Hepatocyte (in vitro differentiated cells): Measurements from ENCODE around the gene SLC17A7.

Experiments
- CTCF ChIP-seq: fragments of 200-600 bp; sonication (generic); IDR thresholded peaks from 2 replicates; pipeline ENCODE4 v1.5.1; 2016; ENCODE audit warnings: antibody characterized with exemption, mild to moderate bottlenecking; ENCODE audit not compliant: poor library complexity
- EZH2 ChIP-seq: fragments of 200-600 bp; sonication (generic); IDR thresholded peaks from 2 replicates; pipeline ENCODE4 v1.6.1; 2016; ENCODE audit warnings: antibody characterized with exemption, mild to moderate bottlenecking, borderline replicate concordance
- EZH2phosphoT487 ChIP-seq: fragments of 200-600 bp; sonication (generic); IDR thresholded peaks from one replicate; pipeline ENCODE4 v1.6.1; 2018; ENCODE audit warnings: antibody characterized with exemption, mild to moderate bottlenecking, low read depth, moderate library complexity; ENCODE audit not compliant: unreplicated experiment, severe bottlenecking

GRCh38 chr19:49390131-49390928, 51.0 kb downstream of the SLC17A7 start:
- TF ChIP-seq CTCF, result no peak
- TF ChIP-seq EZH2, result no peak
- no peak for TF ChIP-seq EZH2phosphoT487
